Activated CD4-positive, alpha-beta T cell treated with anti-CD3 and anti-CD28 coated beads, Interleukin-2, amount 50 U/mL, for 48 hours (primary cell): Measurements from ENCODE around the gene CAMSAP1.
"Not testable (repeated sequence)": the region's sequence is repeated elsewhere in the genome, so short reads cannot be mapped to it uniquely, and the experiment has no call there.

Experiments used
- DNase-seq, 2 experiments: peaks; one replicate each; pipeline ENCODE4 v3.0.0-alpha.2; 2020

The CAMSAP1 gene

GRCh38 chr9:135896205-135896604, 11.1 kb downstream of the CAMSAP1 start:
- no peak for DNase-seq

GRCh38 chr9:135895202-135895848, 12.0 kb downstream of the CAMSAP1 start:
- DNase-seq = no peak

- no peak for DNase-seq
Measured at GRCh38 chr9:135893104-135893503, 14.2 kb downstream of the CAMSAP1 start.

DNA sequence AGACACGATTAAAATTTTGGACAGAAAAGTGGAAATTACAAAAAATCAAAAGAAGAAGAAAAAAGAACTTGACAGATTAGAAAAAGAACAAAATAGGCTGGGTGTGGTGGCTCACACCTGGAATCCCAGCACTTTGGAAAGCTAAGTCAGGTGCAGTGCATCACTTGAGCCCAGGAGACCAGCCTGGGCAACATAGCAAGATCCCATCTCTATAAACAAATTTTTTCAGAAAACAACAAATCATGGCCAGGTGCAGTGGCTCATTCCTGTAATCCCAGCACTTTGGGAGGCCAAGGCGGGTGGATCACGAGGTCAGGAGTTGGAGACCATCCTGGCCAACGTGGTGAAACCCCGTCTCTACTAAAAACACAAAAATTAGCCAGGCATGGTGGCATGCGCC, 15.0 kb downstream of the CAMSAP1 start:
- DNase-seq = not testable (repeated sequence)

GRCh38 chr9:135891027-135891631, 16.2 kb downstream of the CAMSAP1 start:
- no peak for DNase-seq

DNA sequence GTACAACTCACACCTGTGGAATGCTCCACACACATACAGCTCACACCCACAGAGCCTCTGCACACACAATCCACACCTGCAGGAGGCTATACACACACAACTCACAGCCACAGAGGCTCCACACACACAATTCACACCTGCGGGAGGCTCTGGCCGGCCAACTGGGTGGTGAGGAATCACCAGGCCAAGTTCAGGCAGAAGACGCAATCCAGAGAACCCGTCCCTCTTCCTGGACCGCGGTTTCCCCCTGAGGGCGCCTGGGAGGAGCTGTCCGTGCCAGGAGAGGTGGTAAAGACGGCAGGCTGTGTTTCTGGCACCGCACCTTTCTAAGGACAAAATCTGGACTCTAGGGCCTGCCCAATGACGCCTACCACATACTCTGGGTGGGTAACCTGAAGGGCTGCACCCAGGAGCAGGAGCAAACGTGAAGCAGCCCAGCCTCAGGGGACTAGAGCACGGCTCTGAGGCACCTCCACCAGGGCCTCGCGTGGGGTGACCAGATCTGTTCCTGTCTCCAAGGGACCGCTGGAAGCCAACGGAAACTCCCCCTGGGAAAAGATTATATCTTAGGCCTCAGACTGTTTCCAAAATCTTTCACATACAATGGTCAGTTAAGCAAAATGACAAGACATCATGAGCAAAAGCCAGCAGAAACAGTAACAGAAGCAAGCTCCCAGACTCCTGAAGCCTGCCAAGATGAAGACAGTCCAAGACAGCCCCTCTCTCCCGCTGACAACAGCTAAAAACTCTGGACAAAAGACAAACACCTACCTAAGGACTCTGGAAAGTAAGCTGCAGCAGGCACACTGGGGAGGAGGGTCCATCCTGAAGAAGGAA, 16.9 kb downstream of the CAMSAP1 start:
- DNase-seq = no peak

GRCh38 chr9:135889564-135890189, 17.7 kb downstream of the CAMSAP1 start:
- DNase-seq = no peak

DNA sequence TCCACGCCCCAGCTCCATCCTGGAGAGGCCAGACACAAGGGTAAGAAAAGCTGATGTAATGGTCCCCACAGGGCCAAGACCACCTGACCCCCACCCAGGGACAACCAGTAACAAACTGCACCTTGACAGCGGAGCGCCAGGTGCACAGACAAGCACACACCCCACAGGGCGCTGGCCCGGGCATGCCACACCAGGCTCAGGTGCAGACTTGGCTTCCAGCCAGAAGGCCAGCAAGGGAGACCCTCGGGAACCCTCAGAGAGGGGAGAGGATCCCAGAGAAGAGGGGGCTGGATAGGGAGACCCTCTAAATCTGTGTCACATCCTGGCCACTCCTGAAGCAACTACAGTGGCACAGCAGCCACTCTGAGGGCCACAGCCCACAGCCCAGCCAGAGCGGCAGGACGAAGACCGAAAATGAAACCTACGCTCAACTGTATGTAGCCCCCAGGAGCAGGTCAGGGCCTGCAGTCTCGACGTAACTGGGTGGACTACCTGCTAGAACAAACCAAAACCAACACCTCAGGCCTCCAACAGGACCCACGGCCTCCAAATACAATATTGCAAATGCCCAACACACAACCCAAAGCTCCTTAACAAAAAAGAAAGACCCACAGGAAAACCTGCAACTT, 18.5 kb downstream of the CAMSAP1 start:
- DNase-seq = no peak

- DNase-seq = no peak
Measured at GRCh38 chr9:135888126-135888765, 19.1 kb downstream of the CAMSAP1 start.

DNA sequence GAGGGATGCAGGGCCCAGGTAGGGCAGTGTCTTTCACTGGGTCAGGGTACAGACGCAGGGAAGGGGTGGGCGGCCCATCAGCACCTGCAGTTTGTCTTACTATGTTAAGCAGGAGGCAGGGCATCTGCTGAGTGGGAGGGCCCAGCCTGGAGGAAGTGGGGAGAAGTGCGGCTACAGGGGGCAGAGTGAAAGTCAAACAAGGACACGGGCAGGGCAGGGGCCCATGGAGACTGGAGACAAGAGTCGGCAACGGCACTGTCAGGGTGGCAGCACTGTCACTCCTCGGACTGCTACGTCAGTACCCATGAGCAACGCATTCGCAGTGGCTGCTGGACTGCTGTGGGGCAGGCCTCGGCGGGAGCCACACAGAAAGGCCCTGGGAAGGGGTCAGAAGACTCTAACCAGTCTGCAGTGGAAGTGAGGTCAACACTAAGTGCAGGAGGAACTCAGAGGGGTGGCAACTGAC, 19.7 kb downstream of the CAMSAP1 start:
- peak; percentile 52 to 64 for DNase-seq

DNA sequence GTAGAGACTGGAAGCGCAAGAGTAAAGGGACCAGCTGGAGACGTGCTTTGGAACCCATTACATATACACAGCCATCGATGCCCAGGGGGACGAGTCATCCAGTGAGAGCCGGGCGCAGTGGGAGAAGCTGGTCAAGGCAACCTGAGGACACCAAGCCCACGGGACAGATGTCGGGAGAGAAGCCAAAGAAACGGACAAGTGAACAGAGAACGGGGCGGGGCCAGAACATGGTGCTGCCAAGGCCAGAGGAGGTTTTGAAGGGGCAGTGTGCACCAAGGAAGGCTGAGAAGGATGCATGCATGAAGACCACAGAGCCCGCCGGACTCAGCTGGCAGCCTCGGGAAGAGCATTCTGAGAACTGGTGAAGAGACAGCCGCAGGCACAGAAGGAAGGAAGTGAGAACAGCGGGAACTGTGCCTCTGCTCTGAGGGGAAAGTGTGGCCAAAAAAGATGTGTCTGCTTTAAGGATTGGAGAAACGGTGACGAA, 20.3 kb downstream of the CAMSAP1 start:
- DNase-seq = no peak

- DNase-seq = no peak
Measured at GRCh38 chr9:135886147-135886981, 21.0 kb downstream of the CAMSAP1 start.

- no peak for DNase-seq
Measured at GRCh38 chr9:135885100-135885853, 22.1 kb downstream of the CAMSAP1 start.

DNA sequence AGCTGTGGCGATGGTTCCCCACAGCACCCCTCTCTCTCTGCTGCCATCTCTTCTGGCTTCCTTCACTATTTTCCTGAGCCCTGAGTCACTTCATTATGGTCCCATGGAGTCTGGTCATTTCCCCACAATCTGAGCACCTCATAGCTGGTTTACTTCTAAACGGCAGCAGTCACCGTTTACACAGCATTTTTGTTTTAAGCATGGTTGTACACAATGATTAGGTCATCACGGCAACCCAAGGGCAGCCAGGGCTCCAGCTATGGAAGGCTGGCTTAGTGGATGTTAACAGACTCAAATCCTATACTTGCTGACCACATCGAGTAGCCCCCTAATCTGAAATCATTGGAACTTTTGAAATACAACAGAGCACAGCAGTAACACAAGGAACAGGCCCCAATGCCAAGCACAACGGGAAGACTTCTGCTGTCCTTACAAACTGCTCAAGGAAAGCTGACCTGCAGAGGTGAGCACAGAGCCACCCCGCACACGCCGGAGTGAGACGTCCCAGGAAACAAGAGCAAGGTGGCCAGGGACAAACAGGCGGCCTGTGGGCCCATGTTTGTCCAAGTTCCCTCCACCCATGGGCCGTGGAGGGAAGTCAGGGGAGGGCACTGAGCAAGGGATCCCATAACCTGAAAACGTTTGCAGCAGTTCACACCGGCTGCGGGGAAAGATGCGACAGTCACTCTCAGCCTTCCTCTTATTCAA, 22.9 kb downstream of the CAMSAP1 start:
- DNase-seq = no peak

DNA sequence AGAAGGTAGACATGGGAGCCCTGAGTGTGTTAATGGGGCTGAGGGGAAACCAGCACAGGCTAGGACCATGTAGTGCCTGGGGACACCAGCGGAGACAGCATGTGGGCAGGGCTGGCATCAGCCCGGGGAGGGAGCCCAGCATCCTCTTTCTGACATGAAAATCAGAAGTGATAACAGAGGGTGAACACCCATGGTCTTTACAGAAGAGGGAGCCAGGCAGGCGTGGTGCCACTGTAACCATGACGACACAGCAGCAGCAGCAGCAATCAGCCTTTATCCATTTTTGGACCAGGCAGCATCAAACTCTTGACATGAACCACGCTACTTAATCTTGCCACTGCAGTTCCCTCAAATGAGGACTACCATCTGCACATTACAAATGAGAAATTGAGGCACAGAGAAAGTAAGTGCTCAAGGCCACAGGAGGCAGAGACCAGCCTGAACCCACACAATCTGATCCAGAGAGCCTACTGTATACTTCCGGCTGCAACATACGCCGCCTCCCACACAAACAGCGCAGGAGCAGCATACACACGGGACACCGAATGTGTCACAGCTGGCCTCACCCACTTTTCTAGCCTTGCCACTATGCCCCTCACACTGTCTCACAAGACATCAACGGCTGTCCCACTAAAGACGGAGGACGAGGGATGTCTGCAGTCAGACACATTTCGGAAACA, 23.8 kb downstream of the CAMSAP1 start:
- DNase-seq = no peak

DNA sequence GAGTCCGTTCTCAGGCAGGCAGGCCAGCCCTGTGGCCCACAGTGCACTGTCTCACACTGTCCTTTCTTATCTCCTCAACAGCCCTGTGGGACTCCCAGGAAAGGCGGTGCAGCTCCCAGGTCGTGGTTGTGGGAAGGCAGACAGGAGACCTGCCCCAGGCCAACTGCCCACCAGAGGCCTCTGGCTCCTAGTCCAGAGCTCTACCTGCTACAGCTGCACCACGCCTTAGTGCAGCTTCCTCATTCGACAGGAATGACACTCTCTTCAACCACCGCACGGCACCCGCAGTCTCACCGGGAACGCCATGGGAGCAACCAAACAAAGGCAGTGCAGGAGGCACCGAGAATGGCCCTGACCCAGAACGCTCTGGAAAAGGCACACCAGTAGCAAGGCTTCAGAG, 25.3 kb downstream of the CAMSAP1 start:
- no peak for DNase-seq

DNA sequence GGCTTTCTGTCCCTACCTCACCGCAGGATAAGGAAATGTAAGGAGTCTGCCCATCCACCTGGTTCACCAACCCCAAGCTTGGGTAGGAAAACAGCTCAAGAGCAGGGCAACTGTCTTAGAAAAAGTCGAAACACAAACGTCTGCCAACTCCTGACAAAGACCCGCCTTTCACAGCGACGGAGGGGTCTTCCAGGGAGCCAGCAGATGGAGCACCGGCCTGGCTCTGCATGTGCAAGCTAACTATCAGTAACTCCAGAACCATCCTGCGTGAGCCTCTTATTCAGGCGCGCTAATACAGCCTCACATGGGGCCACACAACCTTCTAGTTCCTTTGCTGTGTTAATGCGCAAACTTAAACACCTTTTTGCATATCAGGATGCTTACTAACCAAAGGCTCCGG, 26.9 kb downstream of the CAMSAP1 start:
- DNase-seq = no peak

DNA sequence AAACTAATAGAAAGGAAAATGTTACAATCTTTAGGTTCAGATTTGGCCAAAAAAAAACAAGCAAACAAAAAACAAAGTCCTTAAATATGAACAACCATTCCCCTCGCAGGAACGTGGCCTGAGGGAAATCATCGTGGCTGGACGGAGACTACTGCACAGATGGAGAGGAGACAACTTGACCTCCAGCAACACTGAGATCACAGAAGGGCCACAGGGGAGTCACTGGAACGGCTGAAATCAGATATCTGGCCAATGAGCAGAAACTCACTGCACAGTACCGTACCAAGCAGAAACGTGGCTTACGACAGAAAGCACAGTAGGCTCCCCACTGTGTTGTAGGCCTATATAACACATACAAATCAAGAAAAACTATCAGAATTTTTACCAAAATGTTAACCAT, 27.7 kb downstream of the CAMSAP1 start:
- DNase-seq = no peak

- DNase-seq = no peak
Measured at GRCh38 chr9:135879237-135879601, 28.1 kb downstream of the CAMSAP1 start.
